ENCODE results near the gene SCFD2. TPM values are rescaled to one million over a fixed set of nuclear protein-coding genes. Genes with fewer than 3 reads are reported as not detected.

The SCFD2 gene
- total and polyA plus RNA-seq, 7 donors, result 5.8 to 13.3 (median 11.2) TPM

DNA sequence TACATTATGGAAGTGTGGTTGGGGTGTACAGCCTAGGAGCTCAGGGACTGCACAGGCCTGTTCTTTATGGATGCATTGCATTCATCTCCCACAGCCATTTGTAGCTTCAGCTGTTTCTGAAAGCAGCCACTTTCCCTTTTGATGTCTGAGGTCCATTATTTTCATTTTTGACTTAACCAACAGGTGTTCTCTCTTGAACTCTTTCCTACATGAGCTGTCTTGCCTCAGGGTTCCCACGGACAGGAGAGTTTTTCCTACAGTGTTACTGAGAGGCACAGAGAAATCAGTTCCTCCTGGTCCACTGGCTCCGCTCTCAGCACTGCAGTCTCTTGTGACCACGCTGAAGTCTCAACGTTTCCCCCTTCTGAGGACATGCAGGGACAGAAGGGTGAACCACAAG, 416.5 kb downstream of the SCFD2 start:
- Histone ChIP-seq H3K9me3 (no peaks in the 10 kb centered on the region), H3K36me3 (ENCODE audit: insufficient read depth in 1 of 2, low read depth in 1 of 2) (no peaks in the 10 kb centered on the region), H3K4me3 (no peak overlapping the region), H3K4me1 (peaks cover 23% of the 10 kb centered on the region), H3K27ac (no peak overlapping the region), H3K27me3 (ENCODE audit: insufficient read depth in 3 of 3, low read length in 2 of 3) (no peaks in the 10 kb centered on the region)
- ATAC-seq, result no peak
- 64 to 84% (median 74%) methylated on average over 4 of the region's 4 CpGs for WGBS, 3 donors
- intact Hi-C loops (cut with DNase I), result no loop called here
- DNase-seq, result no peak
- TF ChIP-seq, protein P1, sequence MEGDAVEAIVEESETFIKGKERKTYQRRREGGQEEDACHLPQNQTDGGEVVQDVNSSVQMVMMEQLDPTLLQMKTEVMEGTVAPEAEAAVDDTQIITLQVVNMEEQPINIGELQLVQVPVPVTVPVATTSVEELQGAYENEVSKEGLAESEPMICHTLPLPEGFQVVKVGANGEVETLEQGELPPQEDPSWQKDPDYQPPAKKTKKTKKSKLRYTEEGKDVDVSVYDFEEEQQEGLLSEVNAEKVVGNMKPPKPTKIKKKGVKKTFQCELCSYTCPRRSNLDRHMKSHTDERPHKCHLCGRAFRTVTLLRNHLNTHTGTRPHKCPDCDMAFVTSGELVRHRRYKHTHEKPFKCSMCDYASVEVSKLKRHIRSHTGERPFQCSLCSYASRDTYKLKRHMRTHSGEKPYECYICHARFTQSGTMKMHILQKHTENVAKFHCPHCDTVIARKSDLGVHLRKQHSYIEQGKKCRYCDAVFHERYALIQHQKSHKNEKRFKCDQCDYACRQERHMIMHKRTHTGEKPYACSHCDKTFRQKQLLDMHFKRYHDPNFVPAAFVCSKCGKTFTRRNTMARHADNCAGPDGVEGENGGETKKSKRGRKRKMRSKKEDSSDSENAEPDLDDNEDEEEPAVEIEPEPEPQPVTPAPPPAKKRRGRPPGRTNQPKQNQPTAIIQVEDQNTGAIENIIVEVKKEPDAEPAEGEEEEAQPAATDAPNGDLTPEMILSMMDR (IDR thresholded peaks at IDR 0.05), result no peak

DNA sequence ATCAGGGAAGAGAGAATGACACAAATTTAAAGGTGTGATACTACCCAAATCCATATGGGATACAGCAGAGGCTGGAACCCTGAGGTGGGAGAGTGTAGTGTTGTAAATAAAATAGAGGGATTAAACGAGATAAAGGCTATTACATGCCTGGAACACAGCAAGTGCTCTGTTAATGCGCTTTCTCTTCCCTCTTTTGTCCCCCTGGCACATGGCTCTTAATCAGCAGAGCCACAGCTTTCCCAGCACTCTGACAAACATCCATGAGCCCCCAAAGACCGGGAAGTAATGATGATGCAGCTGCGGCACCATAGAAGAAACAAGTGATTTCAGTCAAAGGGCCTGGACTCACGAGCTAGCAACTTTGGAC, 417.8 kb downstream of the SCFD2 start:
- TF ChIP-seq, protein P1 (IDR thresholded peaks at IDR 0.05), result no peak
- no peak for ATAC-seq
- DNase-seq, result no peak
- intact Hi-C loops (cut with DNase I), result no loop called here
- Histone ChIP-seq H3K27ac (no peak overlapping the region), H3K36me3 (ENCODE audit: insufficient read depth in 1 of 2, low read depth in 1 of 2) (no peaks in the 10 kb centered on the region), H3K9me3 (no peaks in the 10 kb centered on the region), H3K27me3 (ENCODE audit: insufficient read depth in 3 of 3, low read length in 2 of 3) (no peaks in the 10 kb centered on the region), H3K4me3 (no peak overlapping the region), H3K4me1 (peaks cover 33% of the 10 kb centered on the region)
- 72 to 76% (median 73%) methylated on average over 5 of the region's 5 CpGs for WGBS, 3 donors

DNA sequence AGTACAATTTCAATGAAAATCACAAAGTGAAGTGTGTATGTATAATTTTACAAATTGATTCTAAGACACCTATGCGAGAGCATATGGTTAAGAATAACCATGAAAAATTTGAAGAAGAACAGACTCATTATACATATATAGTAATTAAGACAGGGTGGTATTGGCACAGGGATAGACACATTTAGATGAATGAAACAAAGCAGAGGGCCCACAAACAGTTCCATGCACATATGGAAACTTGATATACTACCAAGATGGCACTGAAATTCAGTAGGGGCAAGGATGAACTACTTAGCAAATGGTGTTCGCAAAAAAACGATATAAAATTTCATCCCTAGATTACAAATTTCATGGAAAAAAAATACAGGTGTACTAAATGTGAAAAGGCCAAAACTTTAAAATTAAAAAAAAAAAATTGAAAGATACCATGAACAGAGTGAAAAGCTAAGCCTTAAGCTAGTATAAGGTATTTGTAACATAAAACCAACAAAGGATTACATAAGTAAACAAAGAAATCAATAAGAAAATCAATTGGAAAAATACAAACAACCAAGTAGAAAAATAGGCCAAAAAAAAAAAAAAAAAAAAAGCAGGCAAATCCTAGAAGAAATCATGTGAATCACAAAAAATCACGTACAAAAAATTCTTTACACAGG, 418.3 kb downstream of the SCFD2 start:
- peak overlapping the region; percentile 56 for H3K27ac ChIP-seq
- intact Hi-C loops (cut with DNase I), result no loop called here
- 58 to 89% (median 67%) methylated on average over 4 of the region's 4 CpGs for WGBS, 3 donors

DNA sequence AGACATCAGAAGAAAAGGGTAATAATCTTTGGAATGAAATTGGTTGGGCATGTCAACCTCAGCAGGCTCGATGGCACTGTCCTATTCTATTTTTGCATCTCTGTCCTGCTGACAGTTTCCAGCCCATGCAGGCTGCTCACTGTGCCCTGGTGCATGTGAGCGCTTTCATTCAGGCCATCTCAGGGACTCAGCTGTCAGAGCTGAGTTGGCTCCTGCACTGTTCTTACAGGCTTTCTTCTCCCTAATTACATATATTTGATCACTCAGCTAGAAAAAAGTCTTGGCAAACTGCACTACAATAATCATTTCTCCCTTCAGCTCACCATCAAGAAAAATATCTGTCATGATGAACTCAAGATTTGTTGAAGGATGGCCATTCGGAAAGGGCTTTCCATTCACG, 419.0 kb downstream of the SCFD2 start:
- TF ChIP-seq, protein P1 (IDR thresholded peaks at IDR 0.05), result no peak
- Histone ChIP-seq H3K27ac (peak overlapping the region; percentile 56), H3K4me1 (peaks cover 28% of the 10 kb centered on the region), H3K36me3 (ENCODE audit: insufficient read depth in 1 of 2, low read depth in 1 of 2) (no peaks in the 10 kb centered on the region), H3K27me3 (ENCODE audit: insufficient read depth in 3 of 3, low read length in 2 of 3) (no peaks in the 10 kb centered on the region), H3K4me3 (peak overlapping the region; percentile 16), H3K9me3 (no peaks in the 10 kb centered on the region)
- 29 to 49% (median 35%) methylated on average over 4 of the region's 4 CpGs for WGBS, 3 donors
- intact Hi-C loops (cut with DNase I), result no loop called here
- ATAC-seq (peak; percentile 81 to 94 (median 90)), DNase-seq (no peak)

More for the DNA sequence above, 418.3 kb downstream of the SCFD2 start:
- Histone ChIP-seq H3K36me3 (ENCODE audit: insufficient read depth in 1 of 2, low read depth in 1 of 2) (no peaks in the 10 kb centered on the region), H3K4me3 (no peak overlapping the region), H3K9me3 (no peaks in the 10 kb centered on the region), H3K27me3 (ENCODE audit: insufficient read depth in 3 of 3, low read length in 2 of 3) (no peaks in the 10 kb centered on the region), H3K4me1 (peaks cover 29% of the 10 kb centered on the region)
- TF ChIP-seq, protein P1 (IDR thresholded peaks at IDR 0.05), result no peak
- DNase-seq, result no peak
- peak in 1 of 4 donors; percentile 33 for ATAC-seq

DNA sequence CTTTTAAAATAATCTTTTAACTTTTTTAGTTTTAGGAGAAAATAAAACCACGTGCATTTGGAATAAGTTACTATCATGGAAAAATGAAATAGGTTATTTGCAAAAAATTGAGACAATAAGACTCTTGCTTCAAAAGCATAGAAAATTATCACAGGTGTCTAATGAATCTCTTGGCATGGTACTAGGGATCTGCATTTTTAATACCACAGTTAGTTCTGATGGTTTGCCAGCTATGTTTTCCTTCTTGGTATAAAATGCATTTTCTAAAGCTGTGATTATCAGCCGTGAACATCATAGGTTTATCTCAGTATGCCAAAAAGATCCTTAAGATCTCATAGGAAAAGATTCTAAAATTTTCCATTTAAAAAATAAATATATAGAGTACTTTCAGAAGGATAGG, 419.9 kb downstream of the SCFD2 start:
- no peaks in the 10 kb centered on the region for H3K27me3 ChIP-seq (ENCODE audit: insufficient read depth in 3 of 3, low read length in 2 of 3)
- H3K4me1 ChIP-seq, result peaks cover 28% of the 10 kb centered on the region
- 51 to 74% (median 59%) methylated on average over 2 of the region's 2 CpGs for WGBS, 3 donors
- ATAC-seq, result no peak
- H3K9me3 ChIP-seq, result no peaks in the 10 kb centered on the region
- no peak overlapping the region for H3K4me3 ChIP-seq
- H3K27ac ChIP-seq, result no peak overlapping the region
- no peak for DNase-seq
- no peaks in the 10 kb centered on the region for H3K36me3 ChIP-seq (ENCODE audit: insufficient read depth in 1 of 2, low read depth in 1 of 2)
- TF ChIP-seq, protein P1 (IDR thresholded peaks at IDR 0.05), result no peak
- intact Hi-C loops (cut with DNase I), result no loop called here
